Activated naive CD4-positive, alpha-beta T cell treated with anti-CD3 and anti-CD28 coated beads, Interleukin-2, amount 50 U/mL, for 72 hours (primary cell): Measurements from ENCODE around the gene KCNIP4. TPM values are rescaled to one million over a fixed set of nuclear protein-coding genes. Genes with fewer than 3 reads are reported as not detected.

Experiments
- ATAC-seq, 2 donors: fragments of 150-1000 bp; cut with Tn5 transposase; 2 replicates each; pipeline ENCODE4 v1.10.0; 2021; ENCODE audit warnings: mild to moderate bottlenecking in 2 of 2, moderate library complexity in 2 of 2
- DNase-seq, 2 donors: peaks; one replicate each; pipeline ENCODE4 v3.0.0; 2021 to 2022; ENCODE audit warnings: low spot score in 2 of 2
- H3K27ac Mint-ChIP-seq, 2 donors: one replicate each; pipeline ENCODE4 v1.8.0; 2022; ENCODE audit warnings: mild to moderate bottlenecking in 2 of 2, mixed read lengths in 2 of 2
- H3K36me3 Mint-ChIP-seq, 2 donors: one replicate each; pipeline ENCODE4 v1.8.0; 2022; ENCODE audit warnings: mixed read lengths in 2 of 2
- H3K9me3 Mint-ChIP-seq, 2 donors: one replicate each; pipeline ENCODE4 v1.8.0; 2022; ENCODE audit warnings: mixed read lengths in 2 of 2
- total RNA-seq, 2 donors: library from RNA; stranded (reverse); gene quantifications; one replicate each; pipeline ENCODE4 v1.2.3, GENCODE V29; 2022

KCNIP4 gene
- total RNA-seq, 2 donors from 2014 or later: not detected

DNA sequence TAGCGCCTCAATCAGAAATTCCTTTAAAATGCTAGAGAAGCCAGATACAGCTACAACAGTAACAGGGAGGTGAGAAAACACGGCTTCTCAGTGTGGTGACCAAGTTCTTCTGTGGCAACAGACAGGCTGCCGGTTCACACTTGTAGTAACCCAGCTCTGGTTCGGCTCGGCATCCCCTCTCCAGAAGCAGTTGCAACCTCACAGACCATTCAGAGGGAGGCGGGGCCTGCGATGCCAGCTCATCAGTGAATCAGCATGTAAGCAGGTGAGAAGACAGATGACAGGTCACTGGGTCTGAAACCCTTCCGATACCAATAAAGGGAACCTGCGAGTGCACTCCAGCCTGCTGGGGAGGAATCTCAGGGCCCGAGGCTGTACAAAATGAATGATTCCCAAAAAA, 251.0 kb downstream of the KCNIP4 start:
- ATAC-seq (no peak), DNase-seq (no peak)
- Mint-ChIP-seq H3K9me3 (peaks cover 2 to 5% of the 10 kb centered on the region in 2 donors), H3K36me3 (no peaks in the 10 kb centered on the region), H3K27ac (no peak overlapping the region)

DNA sequence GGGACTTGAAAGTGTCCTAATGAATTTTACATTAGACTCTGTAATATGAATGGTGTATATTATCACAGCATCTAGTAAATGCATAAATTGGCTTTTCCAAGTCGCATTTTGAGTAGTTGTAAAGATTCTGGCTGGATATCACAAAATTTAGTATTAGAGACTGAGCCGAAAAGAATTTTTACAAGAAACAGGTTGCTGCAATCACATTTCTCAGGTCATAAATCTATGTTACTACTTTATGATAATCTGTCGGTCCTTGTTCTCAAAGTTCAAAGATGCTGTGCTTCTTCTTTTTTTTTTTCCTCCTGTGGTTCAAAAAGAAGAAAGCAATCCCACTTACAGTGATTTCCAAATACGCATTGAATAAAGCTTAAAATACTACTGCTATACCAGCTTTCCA, 253.4 kb downstream of the KCNIP4 start:
- no peak for ATAC-seq
- Mint-ChIP-seq H3K27ac (no peak overlapping the region), H3K9me3 (peaks cover 0 to 4% of the 10 kb centered on the region in 2 donors), H3K36me3 (no peaks in the 10 kb centered on the region)
- no peak for DNase-seq

DNA sequence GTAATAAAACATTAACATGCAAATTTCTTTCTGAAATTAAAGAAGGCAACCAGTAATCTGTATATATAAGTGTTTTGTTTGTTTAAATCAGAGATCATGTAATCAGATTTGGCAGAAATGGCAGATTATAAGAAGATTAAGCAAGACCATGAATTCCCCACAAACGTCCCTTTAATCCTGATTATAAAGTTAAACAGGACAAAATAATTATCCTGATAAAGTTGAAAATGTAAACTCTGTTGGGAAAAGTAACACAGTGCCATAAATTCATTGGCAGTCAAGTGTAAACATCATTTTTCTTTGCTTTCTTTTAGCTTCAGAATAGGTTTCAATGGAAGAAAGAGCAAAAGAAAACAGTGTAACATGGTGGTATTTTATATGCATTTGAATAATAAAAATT, 256.3 kb downstream of the KCNIP4 start:
- no peaks in the 10 kb centered on the region for H3K36me3 Mint-ChIP-seq
- no peak overlapping the region for H3K27ac Mint-ChIP-seq
- no peak for DNase-seq
- H3K9me3 Mint-ChIP-seq: peaks cover 0 to 4% of the 10 kb centered on the region in 2 donors
- ATAC-seq: no peak

DNA sequence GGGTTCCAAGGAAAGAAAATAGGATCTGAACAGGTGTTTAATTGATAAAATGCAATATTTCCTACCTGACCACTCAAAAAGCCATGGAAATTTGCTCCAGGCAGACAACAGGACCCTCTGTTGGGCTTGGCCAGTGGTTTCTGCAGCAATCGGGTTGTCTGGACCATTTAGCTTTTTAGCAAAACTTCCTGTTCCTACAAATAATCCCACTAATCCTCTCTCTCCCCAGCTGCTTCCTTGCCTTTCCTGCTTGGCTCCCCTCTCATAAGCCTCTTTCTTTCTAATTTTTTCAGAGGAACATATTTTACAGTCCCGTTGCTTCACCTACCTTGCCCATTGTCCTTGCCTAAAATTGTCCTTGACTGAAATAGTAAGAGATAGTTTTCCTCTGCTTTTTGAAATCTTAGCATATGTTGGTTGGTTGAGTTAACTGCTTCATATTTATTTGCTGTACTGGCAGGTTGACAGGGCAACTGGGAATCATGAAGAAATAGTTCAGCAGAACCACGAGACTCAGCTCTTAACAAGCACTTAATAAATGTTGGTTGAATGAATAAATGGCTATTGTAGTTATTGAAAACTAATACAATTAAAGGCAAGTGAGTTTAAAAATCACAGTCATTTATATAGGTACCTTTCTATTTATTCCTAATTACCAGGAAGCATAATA, 259.8 kb downstream of the KCNIP4 start:
- ATAC-seq (no peak), DNase-seq (no peak)
- Mint-ChIP-seq H3K36me3 (no peaks in the 10 kb centered on the region), H3K27ac (no peak overlapping the region), H3K9me3 (peaks cover 3 to 9% of the 10 kb centered on the region in 2 donors)

DNA sequence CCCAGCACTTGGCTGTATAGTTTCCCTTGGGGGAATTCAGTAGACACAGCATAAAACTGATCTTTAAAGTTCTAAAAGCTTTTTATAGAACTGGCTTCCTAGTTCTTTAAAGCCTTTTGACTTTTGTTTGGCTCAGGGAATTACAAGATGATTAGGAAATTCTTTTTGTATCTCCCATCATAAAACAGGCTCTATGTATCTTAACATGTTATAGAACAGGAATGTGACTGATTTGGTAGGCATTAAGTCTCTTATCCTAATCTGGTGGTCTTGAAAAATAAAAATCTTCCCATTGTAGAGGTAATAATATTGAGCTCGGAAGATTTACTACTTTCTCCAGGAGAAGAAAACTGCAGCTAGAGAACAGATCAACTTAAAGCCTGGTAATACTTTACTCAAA, 262.7 kb downstream of the KCNIP4 start:
- H3K9me3 Mint-ChIP-seq: peaks cover 3 to 9% of the 10 kb centered on the region in 2 donors

DNA sequence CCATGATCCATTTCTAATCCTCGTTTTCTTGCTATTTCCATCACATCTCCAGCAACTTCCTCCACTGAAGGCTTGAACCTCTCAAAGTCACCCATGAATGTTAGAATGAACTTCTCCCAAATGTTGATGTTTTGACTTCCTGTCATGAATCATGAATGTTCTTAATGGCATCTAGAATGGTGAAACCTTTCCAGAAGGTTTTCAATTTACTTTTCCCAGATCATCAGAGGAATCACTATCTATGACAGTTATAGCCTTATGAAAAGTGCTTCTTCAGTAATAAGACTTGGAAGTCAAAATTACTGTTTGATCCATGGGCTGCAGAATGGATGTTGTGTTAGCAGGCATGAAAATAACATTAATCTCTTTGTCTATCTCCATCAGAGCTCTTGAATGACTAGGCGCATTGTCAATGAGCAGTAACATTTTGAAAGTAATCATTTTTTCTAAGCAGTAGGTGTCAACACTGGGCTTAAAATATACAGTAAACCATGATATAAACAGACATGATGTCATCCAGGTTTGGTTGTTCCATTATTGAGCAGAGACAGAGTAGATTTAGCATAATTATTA, 268.2 kb downstream of the KCNIP4 start:
- ATAC-seq (no peak), DNase-seq (no peak)
- H3K9me3 Mint-ChIP-seq: peaks cover 0 to 3% of the 10 kb centered on the region in 2 donors

More for the DNA sequence above, 262.7 kb downstream of the KCNIP4 start:
- ATAC-seq: no peak
- no peak for DNase-seq
- no peaks in the 10 kb centered on the region for H3K36me3 Mint-ChIP-seq
- H3K27ac Mint-ChIP-seq: no peak overlapping the region

DNA sequence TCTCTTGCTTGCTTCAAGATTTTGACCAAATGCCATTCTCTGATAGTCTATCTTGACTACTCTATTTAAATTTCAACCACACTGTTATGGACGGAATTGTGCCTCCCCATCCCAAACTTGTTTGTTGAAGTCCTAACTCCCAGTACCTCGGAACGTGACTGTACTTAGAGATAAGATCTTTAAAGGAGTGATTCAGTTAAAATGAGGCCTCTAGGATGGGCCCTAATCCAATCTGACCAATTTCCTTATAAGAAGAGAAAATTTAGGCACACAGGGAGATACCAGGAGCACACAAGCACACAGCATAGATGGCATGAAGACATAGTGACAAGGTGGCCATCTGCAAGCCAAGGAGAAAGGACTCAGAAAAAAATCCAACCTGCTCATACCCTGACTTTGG, 269.9 kb downstream of the KCNIP4 start:
- Mint-ChIP-seq H3K27ac (no peak overlapping the region), H3K36me3 (no peaks in the 10 kb centered on the region), H3K9me3 (peaks cover 0 to 6% of the 10 kb centered on the region in 2 donors)
- ATAC-seq (no peak), DNase-seq (no peak)

More for the DNA sequence above, 268.2 kb downstream of the KCNIP4 start:
- no peaks in the 10 kb centered on the region for H3K36me3 Mint-ChIP-seq
- no peak overlapping the region for H3K27ac Mint-ChIP-seq

DNA sequence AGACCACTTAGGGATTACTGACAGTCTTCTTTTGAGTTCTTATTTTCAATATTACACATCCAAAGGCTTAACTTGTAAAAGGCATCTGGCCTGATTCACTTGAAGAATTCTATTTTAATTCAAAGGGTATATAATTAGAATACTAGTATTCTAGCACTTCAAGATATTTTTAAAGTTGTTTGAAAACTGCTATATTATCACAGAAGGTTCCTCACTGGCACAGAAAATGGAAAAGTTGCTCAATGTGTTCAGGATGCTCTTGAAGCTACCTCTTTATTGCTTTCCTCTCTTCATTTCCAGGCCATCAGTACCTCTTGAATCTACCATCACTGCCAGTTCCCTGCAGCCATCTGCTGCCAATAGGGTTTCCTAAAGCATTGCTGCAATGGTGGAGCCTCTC, 271.4 kb downstream of the KCNIP4 start:
- Mint-ChIP-seq H3K9me3 (peaks cover 0 to 6% of the 10 kb centered on the region in 2 donors), H3K36me3 (no peaks in the 10 kb centered on the region), H3K27ac (no peak overlapping the region)
- DNase-seq (no peak), ATAC-seq (no peak)

DNA sequence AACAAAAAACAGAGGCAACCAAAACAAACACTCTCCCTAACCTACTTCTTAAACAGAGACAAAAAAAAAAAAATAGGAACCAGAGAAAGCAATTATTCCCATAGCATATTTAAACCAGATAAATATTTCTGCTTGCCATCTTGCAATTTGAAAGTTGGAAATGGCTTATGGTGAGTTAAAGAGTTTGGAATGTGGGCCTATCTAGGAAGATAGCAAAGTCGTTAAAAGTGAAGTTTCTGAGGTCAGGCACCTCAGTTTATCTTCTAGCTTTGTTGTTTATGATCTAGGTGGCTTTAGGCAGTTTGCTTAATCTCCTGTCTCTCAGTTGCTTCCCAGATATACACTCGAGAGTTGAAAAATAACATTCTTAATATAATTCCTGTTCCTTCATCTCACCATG, 284.2 kb downstream of the KCNIP4 start:
- DNase-seq (no peak), ATAC-seq (no peak)
- Mint-ChIP-seq H3K36me3 (no peaks in the 10 kb centered on the region), H3K9me3 (peaks cover 6 to 10% of the 10 kb centered on the region in 2 donors), H3K27ac (no peak overlapping the region)

DNA sequence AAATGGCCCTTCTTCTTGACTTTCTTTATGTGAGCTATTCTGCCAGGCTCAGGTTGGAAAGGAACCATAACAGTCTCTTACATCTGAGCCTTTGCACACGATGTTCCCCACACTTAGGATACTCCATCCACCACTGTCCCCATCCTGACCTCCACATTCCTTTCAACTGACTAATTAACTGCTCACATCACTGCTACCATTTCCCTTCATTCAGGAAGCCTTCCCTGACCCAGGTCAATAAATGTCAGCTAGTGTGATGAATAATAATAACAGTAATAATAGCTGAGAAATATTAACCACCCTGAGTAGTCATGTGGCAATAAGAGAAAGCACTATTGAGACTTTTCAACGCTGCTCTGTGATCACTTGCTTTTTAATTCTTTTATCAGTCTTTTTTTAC, 291.7 kb downstream of the KCNIP4 start:
- ATAC-seq (no peak), DNase-seq (no peak)
- Mint-ChIP-seq H3K27ac (no peak overlapping the region), H3K36me3 (no peaks in the 10 kb centered on the region), H3K9me3 (peaks cover 4 to 5% of the 10 kb centered on the region in 2 donors)

DNA sequence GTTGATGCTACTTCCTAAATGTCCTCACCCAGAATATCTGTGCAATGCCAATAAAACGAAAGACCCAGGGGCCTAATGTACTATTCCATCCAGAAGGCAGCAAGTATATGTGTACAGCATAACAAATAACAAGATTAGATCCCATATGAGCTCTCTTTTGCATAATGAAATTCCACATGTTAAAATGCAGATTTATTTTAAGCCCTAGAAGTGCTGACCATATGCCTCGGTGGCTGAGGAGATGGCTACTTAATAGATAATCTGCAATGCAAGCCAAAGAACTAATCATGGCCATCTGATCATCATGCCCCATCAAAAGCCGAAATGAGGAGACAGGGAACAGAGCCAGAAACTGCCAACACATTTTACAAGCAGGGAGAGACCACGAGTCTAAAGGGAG, 293.5 kb downstream of the KCNIP4 start:
- no peak overlapping the region for H3K27ac Mint-ChIP-seq
- ATAC-seq (no peak), DNase-seq (no peak)
- no peaks in the 10 kb centered on the region for H3K36me3 Mint-ChIP-seq
- H3K9me3 Mint-ChIP-seq: peaks cover 5 to 8% of the 10 kb centered on the region in 2 donors

DNA sequence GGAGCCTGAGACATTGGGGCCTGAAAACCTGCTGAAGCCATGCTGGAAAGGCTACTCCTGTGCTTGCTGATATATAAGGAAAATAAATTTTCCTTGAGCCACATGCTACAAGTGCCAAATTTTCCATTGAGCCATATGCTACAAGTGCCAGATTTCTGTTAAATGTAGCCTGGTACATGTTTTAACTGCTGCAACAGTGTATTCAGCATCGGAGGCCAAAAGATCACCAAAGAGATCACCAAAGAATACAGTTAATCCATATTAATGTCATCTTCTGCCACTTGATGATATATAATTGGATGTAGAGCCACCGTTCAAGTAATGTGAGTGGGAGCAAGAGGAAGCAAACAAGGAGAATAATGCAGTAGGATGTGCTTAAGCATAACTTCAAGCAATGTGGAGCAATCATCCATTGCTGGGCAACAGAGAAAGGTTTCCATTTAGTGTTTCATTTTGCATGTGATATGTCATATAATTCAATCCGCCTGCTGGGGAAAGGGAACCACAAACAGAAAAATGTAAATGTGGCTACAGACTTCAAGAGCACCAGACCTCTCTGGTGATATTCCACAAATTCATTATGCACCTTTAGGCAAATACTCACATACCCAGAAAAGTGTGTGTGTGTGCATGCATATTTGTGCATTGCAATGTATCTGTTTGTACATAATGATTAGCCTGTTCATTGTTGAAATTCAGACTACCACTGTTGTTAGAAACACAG, 295.9 kb downstream of the KCNIP4 start:
- DNase-seq (no peak), ATAC-seq (no peak)
- H3K9me3 Mint-ChIP-seq: peaks cover 5 to 8% of the 10 kb centered on the region in 2 donors
- no peaks in the 10 kb centered on the region for H3K36me3 Mint-ChIP-seq
- H3K27ac Mint-ChIP-seq: no peak overlapping the region

DNA sequence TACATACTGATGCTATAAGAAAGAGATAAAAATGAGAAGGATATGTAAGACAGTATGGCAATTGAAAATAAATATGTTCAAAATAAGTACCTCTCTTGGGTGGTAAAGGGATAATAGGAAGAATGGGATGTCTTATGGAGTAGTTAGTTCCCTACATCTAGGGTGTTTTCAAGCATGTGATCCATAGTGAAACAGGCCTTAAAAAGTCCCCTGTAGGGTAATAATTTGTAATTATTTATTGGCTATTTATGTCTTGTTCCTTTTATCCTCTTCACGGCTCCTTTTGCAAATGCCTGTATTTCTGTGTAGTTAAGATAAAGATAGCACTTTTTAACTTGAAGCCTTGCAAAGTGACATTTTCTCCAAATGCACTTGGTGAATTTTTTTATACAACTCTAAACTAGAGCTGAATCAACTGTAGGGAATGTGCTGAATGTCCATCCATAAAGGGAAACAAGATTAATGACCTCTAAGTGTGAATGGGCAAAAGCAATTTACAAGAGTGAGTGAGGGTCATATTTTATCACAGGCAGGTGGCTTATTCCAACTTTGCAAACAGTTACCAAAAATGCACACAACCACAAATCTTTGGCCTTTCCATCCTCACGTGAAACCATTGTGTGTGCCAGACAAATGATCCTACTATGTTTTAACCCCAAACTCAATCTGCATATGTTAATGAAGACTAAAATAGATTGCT, 299.0 kb downstream of the KCNIP4 start:
- H3K9me3 Mint-ChIP-seq: peaks cover 4% of the 10 kb centered on the region in 2 donors
- DNase-seq (no peak), ATAC-seq (no peak)
- no peaks in the 10 kb centered on the region for H3K36me3 Mint-ChIP-seq
- no peak overlapping the region for H3K27ac Mint-ChIP-seq

DNA sequence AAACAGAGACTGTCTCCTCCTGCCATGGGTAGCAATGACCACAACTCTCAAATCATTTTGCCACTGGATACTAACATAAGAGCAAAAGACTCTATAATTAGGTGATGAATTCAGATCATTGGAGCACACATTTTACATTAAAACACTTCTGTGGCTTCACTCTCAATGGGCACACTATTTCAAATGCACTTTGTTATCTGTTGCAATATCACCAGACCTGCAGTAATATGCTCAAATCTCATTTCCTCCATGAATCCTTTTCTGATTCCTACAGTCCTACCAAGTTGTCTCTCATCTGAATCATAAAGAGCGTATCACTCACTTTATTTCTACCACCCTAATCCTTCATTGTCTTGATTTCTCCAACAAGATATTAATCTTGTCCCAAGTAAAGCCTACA, 302.8 kb downstream of the KCNIP4 start:
- H3K27ac Mint-ChIP-seq: no peak overlapping the region
- ATAC-seq (no peak), DNase-seq (no peak)
- no peaks in the 10 kb centered on the region for H3K36me3 Mint-ChIP-seq
- peaks cover under 1 to 4% of the 10 kb centered on the region in 2 donors for H3K9me3 Mint-ChIP-seq

DNA sequence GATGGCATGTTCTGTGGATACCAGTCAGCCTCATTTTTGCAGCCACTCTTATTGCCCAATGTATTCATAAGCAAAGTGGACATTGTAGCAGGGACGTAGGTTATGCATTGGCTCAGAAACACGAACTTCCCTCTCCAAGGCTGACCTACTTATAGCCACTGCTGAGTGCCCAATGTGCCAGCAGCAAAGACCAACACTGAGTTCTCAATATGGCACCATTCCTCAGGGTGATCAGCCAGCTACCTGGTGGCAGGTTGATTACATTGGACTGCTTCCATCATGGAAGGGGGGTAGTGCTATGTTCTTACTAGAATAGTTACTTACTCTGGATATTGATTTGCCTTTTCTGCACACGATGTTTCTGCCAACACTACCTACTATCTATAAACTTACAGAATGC, 306.9 kb downstream of the KCNIP4 start:
- no peak overlapping the region for H3K27ac Mint-ChIP-seq
- DNase-seq (no peak), ATAC-seq (no peak)
- H3K9me3 Mint-ChIP-seq: peaks cover 4% of the 10 kb centered on the region in 2 donors
- no peaks in the 10 kb centered on the region for H3K36me3 Mint-ChIP-seq

DNA sequence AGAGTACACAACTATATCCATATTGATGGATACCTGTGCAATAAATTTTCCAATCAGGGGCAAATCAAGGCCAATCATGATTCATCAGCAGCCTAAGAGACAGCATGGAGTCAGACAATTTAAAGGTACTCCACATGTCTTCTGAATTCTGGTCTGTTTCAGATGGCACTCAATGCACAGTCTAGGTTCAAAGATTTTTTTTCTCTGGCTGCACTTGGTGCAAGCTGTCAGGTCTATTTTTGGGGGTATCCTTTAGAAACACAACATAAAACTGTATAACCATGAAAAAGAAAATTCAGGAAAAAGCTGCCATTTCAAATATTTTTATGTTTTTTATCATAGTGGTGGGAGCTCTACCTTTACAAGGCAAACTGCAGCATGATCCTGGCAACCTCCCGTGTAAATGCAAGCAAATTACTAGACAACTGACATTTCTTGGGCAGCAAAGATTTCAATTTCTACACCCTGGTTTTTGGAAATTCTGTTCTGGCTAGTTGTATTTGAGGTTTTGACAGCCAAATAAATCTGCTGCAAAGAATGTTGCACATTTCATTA, 310.3 kb downstream of the KCNIP4 start:
- DNase-seq (no peak), ATAC-seq (no peak)
- H3K36me3 Mint-ChIP-seq: no peaks in the 10 kb centered on the region
- no peak overlapping the region for H3K27ac Mint-ChIP-seq
- peaks cover 0 to 4% of the 10 kb centered on the region in 2 donors for H3K9me3 Mint-ChIP-seq
